GM18498 (cell line): Measurements from ENCODE around the gene ATP9B.
"Not testable (repeated sequence)": the region's sequence is repeated elsewhere in the genome, so short reads cannot be mapped to it uniquely, and the experiment has no call there.

Experiments
- ATAC-seq: cut with Tn5 transposase; IDR thresholded peaks from one replicate; pipeline ENCODE4 v1.9.1; 2021; ENCODE audit warnings: mild to moderate bottlenecking, moderate library complexity; ENCODE audit not compliant: unreplicated experiment

ATP9B gene

GRCh38 chr18:79352432-79352831 is 283.2 kb downstream of the ATP9B start:
- ATAC-seq: no peak

DNA sequence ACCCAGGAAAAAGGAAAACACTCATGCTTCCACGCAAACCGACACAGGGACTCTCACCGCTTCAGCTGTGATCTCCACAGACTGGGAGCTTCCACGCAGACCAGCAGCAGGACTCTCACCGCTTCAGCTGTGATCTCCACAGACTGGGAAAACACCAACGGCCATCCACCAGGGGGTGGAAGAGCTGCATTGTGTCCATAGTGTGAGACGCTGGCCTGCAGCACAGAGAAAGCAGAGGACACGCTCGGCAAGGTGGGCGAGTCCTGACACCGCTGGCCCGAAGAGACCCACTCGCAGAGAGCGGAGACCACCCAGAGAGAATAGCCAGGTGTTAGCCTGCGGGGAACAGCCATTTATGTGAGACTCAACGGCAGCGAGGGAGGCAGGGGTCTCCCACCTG is 284.1 kb downstream of the ATP9B start:
- no peak for ATAC-seq

GRCh38 chr18:79354350-79354749 is 285.2 kb downstream of the ATP9B start:
- no peak for ATAC-seq

DNA sequence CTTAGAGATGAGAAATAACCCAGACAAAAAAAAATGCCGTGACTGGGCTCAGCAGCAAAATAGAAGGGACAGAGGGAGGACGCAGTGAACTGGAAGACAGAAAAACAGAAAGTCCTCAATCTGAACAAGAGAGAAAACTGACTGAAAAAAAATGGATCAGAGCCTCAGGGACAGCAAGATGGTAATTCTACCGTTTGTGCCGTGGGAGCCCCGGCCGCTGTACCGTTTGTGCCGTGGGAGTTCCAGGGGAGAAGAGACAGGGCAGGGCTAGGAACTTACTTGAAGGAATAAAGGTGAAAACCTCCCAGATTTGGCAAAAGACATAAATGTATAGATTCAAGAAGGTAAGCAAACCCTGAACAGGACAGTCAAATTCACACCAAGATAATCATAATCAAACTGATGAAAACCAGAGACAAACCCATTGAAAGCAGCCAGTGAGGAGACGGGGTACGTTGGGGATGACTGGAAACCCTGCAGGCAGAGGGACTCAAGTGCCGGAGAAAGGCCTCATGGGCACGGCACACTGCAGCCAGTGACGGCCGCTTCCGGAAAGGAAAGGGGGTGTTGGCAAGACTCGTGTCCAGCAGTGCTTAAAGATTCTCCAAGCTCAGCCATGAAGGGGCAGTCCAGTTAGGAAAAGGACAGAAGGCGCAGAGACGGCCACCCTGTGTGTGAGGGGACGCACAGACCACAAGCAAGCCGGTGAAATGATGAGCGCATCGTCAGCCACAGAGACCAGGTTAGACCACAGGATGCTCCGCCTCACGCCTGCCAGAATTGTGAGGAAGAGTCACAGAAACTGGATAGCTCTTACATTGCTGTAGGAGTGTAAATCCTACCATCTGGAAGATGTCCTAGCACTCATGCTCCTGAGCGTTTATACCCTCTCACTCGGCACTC is 286.5 kb downstream of the ATP9B start:
- peak; percentile 25 for ATAC-seq

GRCh38 chr18:79356435-79356834 is 287.2 kb downstream of the ATP9B start:
- ATAC-seq: peak; percentile 82

DNA sequence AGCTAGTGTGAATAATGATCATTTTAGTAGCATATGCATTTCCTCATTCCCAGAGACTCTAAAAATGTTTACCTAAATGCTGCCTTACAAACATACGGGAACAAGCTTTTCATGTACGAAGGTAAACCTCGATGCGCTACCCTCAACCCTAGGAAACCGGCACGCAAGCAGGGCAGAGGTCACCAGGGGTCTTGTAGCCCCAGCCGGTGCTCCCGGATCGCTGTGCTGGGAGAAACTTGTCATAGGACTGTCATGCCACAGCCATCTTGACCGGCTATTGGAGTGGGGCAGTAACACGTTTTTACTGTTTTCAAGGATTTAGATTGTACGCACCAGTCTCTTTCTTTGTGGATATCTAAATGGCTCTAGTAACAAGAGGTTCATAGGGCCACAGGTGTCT is 291.7 kb downstream of the ATP9B start:
- ATAC-seq: no peak

GRCh38 chr18:79361766-79362522 is 292.8 kb downstream of the ATP9B start:
- no peak for ATAC-seq

DNA sequence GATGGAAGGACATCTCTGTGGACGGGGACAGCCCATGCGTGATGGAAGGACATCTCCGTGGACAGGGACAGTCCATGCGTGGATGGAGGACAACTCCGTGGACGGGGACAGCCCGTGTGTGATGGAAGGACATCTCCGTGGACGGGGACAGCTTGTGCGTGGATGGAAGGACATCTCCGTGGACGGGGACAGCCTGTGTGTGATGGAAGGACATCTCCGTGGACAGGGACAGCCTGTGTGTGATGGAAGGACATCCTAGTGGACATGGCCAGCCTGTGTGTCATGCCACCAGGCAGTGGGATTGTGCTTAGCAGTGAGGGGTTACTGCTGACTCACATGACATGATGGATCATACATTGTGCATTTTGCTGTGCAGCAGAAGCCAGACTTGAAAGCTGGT is 296.5 kb downstream of the ATP9B start:
- ATAC-seq: no peak

DNA sequence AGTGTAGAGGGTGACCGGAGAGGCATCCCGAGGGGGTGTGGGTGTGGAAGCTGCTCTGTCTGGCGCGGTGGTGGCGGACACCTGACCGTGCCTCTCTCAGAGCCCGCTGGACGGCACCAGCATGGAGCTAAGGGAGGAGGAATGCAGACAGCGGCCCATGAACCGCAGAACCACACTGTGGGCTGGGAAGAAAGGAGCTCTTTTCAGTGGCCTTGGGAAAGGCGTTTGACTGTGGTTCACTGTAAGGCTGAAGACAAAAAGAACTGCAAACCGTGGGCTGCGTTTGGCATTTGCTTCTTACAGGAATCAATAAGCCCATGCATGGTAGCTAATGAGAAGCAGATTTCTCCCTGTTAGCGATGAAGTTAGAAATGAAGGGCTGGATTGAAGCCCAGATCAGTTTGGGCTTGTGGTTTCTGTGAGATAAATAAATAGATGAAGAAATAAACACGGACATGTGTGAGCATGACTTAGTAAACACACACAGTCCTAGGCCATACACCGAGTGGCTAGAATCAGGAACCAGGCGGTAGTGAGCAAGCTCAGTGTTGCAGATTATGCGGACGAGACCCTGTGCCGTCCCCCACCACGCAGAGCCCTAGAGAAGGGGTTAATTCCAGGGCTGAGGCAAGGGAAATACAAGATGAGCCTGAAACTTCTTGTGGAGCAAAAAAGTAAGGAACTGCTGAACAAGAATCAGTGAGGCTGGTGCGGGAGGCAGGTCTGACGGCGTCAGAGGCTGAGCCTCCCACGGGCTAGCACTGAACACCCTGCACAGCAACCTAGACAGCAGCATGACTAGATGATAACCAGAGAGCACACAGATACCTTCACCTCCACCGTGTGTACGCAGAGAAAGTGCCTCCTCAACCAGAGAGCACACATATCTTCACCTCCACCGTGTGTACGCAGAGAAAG is 297.2 kb downstream of the ATP9B start:
- ATAC-seq: no peak

- ATAC-seq: no peak
These were observed 298.3 kb downstream of the ATP9B start for GRCh38 chr18:79367480-79367879.

DNA sequence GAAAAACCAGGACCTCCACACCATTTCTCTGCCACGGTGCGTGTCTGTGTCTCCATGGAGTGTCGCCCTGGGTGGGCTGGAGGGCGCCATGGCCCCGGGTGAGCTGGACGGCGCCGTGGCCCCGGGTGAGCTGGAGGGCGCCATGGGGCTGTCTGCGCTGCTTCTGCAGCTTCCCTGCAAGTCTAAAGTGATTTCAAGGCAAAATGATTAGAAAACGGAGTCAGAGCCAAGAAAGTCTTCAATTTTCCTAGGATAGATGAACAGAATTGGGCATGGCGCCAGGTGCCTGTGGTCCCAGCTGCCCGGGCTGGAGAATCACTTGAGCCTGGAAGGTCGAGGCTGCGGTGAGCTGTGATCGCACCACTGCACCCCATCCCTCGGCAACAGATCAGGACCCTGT is 298.8 kb downstream of the ATP9B start:
- no peak for ATAC-seq

GRCh38 chr18:79368681-79369080 is 299.5 kb downstream of the ATP9B start:
- ATAC-seq: no peak

DNA sequence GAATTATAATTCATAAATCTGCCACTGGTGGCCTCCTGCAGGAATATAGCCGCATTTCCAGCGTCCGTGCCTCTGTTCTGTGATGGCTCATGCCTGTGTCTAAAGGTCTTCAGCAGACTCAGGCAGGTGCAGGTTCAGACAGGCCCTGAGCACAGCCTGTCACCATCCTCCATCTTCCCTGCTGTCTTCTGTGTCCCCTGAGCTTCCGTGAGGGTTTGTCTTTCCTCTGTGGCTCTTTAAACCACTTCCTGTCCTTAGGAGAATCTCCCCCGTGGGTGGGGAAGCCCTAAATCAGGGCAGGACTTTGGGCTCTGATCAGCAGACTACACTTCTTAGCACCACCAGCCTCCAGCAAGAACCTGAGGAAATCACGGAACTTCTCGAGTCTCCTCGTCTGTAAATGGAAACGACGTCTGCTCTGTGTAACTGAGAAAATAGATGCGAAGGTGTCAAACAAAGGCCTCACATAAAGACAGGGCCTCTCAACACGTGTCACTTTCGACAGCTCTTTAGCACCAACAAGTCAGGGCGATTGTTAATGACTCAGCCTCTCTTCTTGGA is 302.4 kb downstream of the ATP9B start:
- no peak for ATAC-seq

DNA sequence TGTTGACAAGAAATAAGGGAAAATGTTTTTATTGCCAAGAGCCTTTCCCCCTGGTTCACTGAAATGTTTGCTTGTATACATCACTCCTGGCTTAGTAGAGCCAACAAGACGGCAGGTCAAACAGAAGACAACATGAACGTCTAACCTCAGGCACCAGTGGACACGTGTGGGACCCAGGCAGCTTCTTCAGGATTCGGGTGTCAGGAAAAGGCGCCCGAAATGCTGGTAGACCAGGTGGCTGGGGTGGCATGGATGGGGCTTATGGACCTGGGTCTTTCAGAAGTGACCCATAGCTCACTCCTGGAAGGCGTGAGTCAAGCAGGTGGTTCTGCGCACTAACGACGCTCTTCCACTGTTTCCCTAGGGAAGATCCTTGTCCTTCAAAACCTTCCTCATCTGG is 303.3 kb downstream of the ATP9B start:
- ATAC-seq: no peak

GRCh38 chr18:79372991-79373390 is 303.8 kb downstream of the ATP9B start:
- no peak for ATAC-seq

GRCh38 chr18:79373736-79374135 is 304.5 kb downstream of the ATP9B start:
- ATAC-seq: no peak

DNA sequence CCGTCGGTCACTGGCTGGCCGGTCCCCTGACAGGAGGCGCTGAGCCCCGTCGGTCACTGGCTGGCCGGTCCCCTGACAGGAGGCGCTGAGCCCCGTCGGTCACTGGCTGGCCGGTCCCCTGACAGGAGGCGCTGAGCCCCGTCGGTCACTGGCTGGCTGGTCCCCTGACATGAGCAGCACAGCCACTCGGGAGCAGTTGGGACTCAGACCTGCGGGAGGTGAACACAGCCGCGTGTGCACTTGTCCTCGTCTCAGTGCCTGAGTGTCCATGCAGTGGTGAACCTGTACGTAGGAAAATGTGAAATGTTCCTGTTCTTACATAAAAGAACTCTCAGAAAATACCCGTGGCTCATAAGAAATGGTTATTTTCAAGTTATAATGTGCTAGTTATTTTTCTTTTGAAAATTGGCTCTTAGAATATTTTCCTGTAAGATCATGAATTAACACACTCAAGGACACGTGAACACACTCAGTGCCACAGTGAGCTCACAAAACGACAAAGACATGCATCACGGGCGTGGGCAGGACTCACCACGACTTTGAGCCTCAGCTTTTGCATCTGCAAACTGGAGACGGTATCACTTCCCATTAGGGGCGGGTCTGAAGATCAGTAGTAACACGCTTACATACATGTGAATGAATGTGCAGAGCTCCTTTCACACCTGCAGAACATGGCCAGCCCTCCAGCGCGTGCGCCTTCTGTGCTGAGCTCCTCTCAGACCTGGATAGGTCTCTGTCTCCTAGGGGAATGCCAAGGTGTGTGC is 305.4 kb downstream of the ATP9B start:
- peak; percentile 83 for ATAC-seq

- ATAC-seq: no peak
These were observed 306.4 kb downstream of the ATP9B start for GRCh38 chr18:79375441-79376154.

- not testable (repeated sequence) for ATAC-seq
These were observed 307.5 kb downstream of the ATP9B start for GRCh38 chr18:79376661-79377060.
